Measurements from ENCODE around the gene TNFAIP2.

TNFAIP2 gene

GRCh38 chr14:103121846-103122584 is 1.2 kb upstream of the TNFAIP2 start:
- DNase-seq (ENCODE audit: low spot score) = no peak

- no peak for DNase-seq (ENCODE audit: low spot score)
Measured at GRCh38 chr14:103122585-103122946, 695 bp upstream of the TNFAIP2 start.

- no peak for DNase-seq (ENCODE audit: low spot score)
Measured at GRCh38 chr14:103123634-103124500, 606 bp downstream of the TNFAIP2 start.

- DNase-seq (ENCODE audit: low spot score) = no peak
Measured at GRCh38 chr14:103124501-103125001, 1.3 kb downstream of the TNFAIP2 start.

GRCh38 chr14:103125098-103126070 is 2.1 kb downstream of the TNFAIP2 start:
- DNase-seq (ENCODE audit: low spot score) = no peak

- no peak for DNase-seq (ENCODE audit: low spot score)
Measured at GRCh38 chr14:103126088-103126872, 3.0 kb downstream of the TNFAIP2 start.

- DNase-seq (ENCODE audit: low spot score) = no peak
Measured at GRCh38 chr14:103126873-103127304, 3.6 kb downstream of the TNFAIP2 start.

GRCh38 chr14:103127356-103127755 is 4.1 kb downstream of the TNFAIP2 start:
- no peak for DNase-seq (ENCODE audit: low spot score)

- no peak for DNase-seq (ENCODE audit: low spot score)
Measured at GRCh38 chr14:103127861-103128598, 4.8 kb downstream of the TNFAIP2 start.

GRCh38 chr14:103128631-103129300 is 5.5 kb downstream of the TNFAIP2 start:
- DNase-seq (ENCODE audit: low spot score) = no peak

- no peak for DNase-seq (ENCODE audit: low spot score)
Measured at GRCh38 chr14:103129301-103130016, 6.2 kb downstream of the TNFAIP2 start.

- no peak for DNase-seq (ENCODE audit: low spot score)
Measured at GRCh38 chr14:103130017-103130764, 6.9 kb downstream of the TNFAIP2 start.

- DNase-seq (ENCODE audit: low spot score) = no peak
Measured at GRCh38 chr14:103130965-103131364, 7.7 kb downstream of the TNFAIP2 start.

- no peak for DNase-seq (ENCODE audit: low spot score)
Measured at GRCh38 chr14:103131580-103131979, 8.3 kb downstream of the TNFAIP2 start.

- DNase-seq (ENCODE audit: low spot score) = no peak
Measured at GRCh38 chr14:103132381-103133209, 9.3 kb downstream of the TNFAIP2 start.

- no peak for DNase-seq (ENCODE audit: low spot score)
Measured at GRCh38 chr14:103133210-103134140, 10.2 kb downstream of the TNFAIP2 start.

All from activated CD4-positive, alpha-beta T cell treated with anti-CD3 and anti-CD28 coated beads, Interleukin-2, Interleukin-4, amounts not matched to agents 100 ng/mL and 50 ng/mL, durations not matched to agents 16 hours and 8 hours (primary cell).